8988T (cell line): ENCODE results near the gene HOMER2.
A peak's percentile ranks its signal among the peaks of the same experiment; 100 is the strongest.

Source experiments
- DNase-seq: peaks from one replicate; pipeline ENCODE4 v3.0.0; 2011

Gene HOMER2

GRCh38 chr15:82855286-82856100 lies 97.0 kb downstream of the HOMER2 start:
- no peak for DNase-seq

GRCh38 chr15:82854554-82854953 lies 98.0 kb downstream of the HOMER2 start:
- DNase-seq: no peak

DNA sequence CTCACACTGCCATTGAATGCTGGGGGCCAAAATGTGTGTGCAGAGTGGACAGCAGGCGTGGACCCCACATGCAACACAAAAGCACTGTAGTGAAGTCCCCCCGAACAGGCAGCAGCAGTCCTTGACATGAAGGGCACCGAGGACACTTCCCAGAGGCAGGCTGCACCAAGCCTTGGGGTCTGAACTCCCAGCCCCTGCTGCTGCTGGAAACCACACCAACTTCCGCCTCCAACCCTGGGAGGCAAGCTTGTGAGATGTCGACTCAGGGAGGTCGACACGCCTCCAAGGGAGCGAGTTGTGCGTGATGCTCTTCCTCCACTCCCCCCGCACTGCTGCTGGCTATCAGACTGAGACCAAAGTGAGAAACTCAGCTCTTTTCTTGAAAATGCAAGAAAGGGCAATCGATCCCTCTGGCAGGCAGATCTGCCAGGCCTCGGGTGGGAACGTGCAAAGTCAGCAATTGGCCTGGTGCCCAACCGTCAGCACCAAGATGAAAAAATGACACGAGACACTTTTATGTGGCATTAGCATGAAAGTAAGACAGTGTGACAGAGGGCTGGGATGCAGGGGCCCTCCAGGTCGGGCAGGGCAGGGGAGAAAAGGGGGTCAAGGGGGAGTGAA lies 99.5 kb downstream of the HOMER2 start:
- no peak for DNase-seq

DNA sequence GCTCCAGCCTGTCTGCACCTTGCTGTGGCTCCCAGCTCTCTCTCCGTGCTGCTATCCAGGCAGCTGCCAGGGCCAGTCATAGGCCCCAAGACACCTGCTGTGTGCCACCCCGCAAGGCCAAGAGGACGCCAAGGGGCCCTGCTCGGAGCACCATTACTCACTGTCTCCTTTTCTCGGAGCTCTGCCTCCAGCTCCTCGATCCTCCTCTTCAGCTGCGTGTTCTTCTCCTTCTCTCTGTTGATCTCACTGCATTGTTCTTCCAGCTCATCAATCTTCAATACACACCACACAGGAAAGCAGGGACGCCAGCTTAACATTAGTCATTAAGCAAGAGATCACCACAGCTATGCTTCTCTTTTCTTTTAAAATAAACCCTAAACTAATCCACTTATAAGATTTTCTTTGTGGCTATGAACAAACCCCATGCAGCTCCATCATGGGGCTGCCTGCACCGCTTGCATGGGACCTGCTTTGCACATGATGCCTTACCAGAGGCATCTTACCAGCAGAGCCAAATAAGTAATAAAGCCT lies 100.5 kb downstream of the HOMER2 start:
- DNase-seq: no peak

DNA sequence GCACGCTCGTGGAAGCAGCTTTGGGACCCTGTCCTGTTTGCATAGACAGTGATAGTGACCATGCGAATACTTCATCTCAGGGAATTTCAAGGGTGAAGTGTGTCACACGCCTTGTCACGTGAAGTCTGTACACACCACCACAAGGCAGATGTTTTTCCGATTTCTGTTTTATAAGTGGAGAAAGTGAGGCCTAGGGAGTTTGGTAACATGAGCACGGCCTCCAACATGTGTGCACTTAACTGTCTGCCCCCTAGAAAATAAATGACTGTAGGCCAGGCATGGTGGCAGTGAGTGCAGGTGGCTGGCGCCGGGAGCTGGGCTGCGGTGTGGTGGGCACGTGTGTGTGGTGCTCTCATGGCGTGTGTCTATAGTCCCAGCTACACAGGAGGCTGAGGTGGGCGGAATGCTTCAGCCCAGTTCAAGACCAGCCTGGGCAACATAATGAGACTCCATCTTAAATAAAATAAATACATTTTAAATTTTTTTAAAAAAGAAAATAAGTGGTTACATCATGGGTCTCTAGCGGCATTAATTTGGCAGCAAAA lies 101.1 kb downstream of the HOMER2 start:
- DNase-seq: no peak

DNA sequence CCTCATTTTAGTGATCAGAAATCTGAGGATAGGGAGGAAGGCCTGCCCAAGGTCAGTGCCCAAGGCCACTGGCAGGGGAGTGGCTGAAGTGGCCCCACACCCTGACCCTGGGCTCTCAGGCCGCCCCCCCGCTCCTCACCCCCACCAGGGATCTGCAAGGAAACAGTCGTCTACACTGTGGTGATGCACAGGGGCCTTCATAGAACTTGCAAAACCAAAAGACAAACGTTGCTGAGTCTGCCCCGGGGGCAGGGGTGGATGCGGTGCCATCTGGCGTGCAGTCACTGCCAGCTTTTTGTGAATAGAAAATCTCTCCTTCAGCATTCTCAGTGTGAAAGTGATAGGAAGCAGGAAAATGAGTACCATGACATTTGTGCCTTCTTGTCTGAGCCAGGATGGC lies 101.8 kb downstream of the HOMER2 start:
- no peak for DNase-seq

DNA sequence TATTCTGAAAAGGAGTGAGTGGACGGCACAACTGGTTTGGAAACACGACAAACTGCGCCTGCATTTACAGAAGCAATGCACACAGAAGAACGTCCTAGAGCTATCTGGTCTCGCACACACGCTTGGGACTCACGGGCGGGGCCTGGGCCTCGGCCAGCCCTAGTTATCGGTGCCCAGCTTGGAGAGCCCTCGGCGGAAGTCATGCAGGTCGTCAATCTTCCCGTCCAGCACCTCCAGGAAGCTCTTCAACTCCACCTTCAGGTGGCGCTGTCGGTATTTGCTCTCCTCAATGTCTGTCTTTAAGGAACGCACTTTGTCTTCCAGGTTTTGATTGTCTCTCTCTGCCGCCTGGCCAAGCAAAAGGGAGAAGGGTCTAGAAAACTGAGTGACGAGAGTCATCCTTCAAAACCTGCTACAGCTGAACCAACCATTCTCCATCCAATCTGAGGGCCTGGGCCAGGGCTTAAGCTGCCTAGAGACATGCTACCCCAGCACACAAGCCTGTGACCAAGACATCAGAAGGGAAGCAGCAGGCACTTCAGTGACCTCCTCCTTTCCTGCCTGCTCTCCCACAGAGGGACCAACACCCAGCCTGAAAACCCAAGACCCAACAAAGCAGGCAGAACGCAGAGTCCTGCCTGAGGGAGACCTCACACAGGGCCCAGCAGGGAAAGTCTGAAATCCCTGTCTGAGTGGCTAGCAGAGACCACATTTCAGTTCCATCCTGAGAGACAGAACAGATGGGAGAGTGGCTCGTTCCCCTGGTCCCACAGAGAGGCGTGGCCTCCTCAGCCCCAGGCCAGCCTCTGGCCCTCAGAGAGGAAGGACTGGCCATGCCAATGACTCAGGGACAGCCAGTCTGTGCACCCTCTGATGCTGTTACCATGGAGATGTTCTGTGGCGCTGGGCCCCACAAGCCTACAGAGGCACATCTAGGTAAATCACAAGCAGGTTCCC lies 102.7 kb downstream of the HOMER2 start:
- DNase-seq: peak; percentile 61

GRCh38 chr15:82848241-82848993 lies 104.1 kb downstream of the HOMER2 start:
- no peak for DNase-seq

DNA sequence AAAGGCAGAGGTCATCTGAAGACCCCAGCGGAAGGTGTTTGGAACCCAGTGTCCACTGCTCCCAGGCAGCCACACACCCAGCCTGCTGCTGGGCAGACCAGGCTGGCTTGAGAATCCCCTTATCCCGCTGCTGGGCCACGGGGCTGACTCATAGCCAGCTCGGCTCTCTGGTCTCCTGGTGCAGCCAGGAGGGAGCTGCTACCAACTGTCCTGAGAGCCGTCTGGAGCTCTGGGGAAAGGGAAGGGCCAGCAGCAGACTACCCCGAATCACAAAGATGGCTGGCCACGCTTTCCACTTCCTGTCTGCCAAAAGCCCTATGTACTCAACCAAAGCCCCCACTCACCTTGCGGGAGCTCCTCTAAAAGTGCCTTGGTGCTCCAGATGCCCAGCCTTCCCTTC lies 104.8 kb downstream of the HOMER2 start:
- no peak for DNase-seq

DNA sequence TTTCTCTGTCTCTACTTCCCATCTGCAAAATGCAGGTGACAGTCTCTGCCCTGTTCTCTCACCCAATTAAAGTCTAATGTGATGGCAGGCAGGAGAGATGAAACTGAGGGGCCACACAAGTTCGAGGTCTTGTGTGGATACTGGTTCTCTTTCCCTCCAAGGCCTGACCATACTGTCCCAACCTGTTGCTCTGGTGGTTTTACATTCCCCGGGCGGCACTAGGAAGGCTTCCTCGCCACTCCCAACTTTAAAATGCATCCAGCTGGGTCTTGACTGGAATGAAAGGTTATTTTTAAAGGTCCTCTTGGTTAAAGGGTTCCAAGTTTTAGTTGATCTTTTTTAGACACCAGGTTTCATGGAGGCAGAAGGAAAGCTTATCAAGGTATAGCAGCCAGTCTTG lies 105.9 kb downstream of the HOMER2 start:
- no peak for DNase-seq

- no peak for DNase-seq
Measured at GRCh38 chr15:82845686-82846085, 106.8 kb downstream of the HOMER2 start.

- no peak for DNase-seq
Measured at GRCh38 chr15:82843566-82843965, 109.0 kb downstream of the HOMER2 start.

GRCh38 chr15:82840166-82840565 lies 112.4 kb downstream of the HOMER2 start:
- no peak for DNase-seq

DNA sequence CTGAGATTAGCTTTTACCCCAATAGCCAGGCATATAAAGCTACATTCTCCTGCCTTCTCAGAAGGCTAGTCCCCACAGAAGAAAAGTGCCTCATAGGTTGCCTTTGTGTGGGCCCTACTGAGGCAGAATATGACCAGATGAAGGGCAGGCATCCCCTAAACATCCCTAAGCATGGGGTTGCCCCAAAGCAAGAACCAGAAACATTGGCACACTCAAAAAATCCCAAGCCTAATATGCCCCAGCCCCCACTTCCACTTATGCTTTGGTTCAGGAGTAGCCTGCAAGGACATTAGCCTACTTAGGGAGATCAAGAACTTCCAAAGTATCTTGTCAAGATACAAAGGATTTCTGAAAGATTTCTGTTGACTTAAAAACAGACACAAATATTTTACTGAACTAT lies 113.4 kb downstream of the HOMER2 start:
- no peak for DNase-seq

GRCh38 chr15:82838096-82838735 lies 114.3 kb downstream of the HOMER2 start:
- DNase-seq: no peak

DNA sequence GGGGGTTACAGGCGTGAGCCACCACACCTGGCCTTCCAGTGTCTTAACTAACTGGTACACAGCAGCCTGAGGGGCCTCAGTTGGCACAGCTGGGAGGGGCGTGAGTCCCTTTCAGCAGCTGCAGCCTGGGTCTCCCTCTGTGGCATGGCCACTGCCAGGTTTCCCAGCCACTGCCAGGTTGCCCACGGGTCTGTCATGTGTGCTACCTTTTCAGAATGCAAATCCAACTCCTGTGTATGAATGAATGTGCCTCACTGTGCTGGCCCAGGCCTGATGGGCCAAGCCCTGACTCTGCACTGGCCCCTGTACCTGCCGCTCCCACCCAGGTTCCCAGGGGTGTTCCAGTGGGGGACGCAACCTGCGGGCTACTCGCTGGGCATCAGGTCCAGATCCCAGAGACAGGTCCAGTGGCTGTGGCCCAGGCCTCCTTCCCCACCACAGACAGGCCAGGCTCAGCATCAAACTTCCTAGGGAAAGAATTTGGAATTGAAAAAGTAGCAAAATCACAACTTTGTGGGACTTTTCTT lies 117.1 kb downstream of the HOMER2 start:
- no peak for DNase-seq

DNA sequence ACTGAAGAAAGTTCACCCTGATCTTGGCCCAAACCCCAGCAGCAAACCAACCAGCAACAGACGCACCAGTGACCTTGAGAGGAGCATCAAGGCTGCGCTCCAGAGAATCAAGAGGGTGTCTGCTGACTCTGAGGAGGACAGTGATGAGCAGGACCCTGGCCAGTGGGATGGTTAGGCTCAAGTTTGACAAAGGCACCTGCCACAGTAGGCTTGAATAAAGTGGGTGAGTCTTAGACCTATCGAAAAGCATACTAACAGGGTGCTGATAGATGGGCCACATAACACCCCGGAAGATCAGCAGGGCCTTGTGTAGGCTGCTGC lies 119.2 kb downstream of the HOMER2 start:
- DNase-seq: no peak

DNA sequence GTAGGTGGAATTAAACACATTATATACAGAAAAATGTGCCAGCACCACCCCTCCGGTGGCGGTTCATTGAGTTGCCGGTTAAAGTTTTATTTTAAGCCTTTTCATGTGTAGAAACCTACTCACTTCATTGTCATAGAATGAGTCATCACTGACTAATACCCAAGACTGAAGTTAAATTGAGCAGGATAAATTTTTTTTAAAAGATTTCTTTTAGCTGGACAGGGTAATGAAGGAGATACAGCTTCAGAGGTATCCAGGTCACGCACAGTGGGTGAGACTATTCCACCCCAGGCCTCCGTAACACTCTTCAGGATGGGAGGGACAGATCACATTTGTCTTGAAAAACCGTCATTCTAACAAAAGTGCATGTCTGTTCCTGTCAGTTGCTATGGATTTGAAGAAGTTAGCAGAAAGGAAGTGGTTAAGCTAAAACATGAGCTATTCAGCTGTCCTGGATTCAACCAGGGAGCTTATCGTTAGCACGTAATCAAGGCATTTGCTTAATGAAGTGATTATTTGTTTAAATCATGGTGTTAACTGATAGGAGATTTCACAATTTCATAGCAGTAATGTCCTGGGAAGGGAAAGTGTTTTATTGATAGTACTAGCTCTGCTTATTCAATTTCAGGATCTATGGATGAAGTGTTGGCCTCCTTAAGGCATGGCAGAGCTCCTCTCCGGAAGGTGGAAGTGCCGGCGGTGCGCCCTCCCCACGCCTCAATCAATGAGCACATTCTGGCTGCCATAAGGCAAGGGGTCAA lies 119.7 kb downstream of the HOMER2 start:
- no peak for DNase-seq

DNA sequence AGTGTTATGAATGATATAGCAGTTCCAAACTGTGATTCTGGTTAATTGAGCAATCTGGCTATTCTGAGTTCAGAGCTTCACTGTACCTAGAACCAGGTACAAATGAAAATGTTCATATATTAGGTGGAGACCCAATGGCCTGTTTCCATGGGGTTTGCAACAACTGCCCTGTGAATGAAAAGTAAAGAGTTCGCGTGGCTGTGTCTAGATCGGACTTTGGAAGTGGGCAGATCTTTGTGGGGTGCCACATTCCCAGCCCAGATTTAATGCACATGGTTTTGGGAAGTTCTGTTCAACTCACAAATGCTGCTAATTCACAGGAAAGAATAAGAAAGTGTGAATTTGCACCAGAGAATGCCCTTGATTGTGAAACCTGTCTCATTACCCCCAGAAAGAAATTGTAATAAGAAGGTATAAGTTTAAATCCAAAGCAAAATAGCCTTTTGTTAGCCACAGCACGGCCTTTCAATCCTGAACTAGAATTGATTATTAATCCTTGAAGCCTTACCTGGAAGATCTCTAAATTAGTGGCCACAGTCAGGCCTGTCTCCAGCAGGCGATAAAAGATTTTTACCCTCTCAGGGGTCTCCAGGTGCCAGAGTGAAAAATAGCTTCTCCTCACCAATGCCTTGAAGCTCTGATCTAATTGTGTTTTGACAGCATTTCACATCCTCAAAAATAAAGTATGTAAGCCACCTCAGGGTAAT lies 120.5 kb downstream of the HOMER2 start:
- DNase-seq: no peak
